ENCODE measurements around the gene SLC16A2.
"Not testable (repeated sequence)": the region's sequence is repeated elsewhere in the genome, so short reads cannot be mapped to it uniquely, and the experiment has no call there.

The SLC16A2 gene

DNA sequence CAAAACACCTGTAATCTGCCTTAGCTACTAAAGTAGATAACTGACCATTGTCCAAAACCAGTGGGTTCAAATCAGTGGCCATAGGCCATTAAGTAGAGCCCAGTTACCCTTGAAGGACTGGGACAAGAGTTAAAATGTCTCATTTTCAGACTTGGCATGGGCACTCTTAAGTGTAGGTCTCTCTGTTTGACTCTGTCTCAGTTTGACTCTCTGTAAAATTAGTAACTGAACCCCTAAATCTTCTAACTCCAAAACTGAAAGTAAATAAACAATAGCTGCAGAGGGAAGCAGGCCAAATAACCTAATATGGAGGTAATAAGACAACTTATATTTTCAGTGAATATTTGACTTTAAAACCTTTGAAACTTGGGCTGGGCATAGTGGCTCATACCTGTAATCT lies 89.1 kb downstream of the SLC16A2 start:
- no peak for DNase-seq

DNA sequence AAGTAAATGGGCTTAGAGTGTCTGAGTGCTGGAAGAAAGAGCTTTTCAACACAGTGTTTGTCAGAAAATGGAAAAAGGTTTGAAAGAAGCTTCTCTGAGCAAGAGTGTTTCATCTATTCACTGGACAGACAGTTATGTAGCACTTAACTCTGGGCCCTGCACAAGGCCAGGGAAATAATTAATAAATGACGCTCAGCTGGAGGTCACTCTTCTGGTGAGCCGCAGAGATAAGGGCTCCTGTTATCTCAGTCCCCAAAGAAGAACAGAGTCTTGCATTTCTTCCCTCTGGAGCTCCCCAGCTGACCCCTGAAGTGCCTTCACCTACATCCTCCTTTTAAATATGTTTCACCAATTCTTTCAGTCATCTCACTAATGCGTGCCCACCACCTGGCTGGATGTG lies 90.4 kb downstream of the SLC16A2 start:
- DNase-seq, result no peak

DNA sequence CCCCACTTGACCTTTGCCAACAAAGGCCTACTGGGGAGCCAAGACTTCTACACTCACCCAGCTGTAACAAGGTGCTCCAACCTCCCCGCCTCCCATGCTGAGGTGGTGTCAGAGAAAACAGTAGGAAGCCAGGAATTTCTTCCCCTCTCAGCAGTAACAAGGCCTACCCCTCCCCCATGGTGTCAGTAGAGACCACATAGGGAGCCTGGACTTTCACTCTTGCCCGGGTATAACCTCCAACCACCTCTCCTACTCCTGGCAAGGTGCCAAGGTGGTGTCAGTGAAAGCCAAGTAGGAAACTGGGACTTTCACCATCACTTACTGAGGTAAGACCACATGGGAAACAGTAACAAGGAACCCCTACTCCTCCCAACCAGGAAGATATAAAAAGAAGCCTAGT lies 93.1 kb downstream of the SLC16A2 start:
- DNase-seq, result no peak

GRCh38 chrX:74515356-74515755 lies 94.1 kb downstream of the SLC16A2 start:
- DNase-seq, result no peak

DNA sequence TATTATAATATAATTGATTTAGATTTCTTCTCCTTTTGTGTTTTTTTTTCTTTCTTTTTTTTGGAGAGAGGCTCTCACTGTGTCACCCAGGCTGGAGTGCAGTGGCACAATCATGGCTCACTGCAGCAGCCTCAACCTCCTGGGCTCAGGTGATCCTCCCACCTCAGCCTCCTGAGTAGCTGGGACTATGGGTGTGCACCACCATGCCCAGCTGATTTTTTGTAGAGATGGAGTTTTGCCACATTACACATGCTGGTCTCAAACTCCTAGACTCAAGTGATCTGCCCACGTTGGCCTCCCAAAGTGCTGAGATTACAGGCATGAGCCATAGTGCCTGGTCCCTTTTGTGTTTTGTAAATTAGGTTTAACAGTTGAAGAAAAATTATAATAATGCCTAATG lies 94.7 kb downstream of the SLC16A2 start:
- not testable (repeated sequence) for DNase-seq

GRCh38 chrX:74519870-74520269 lies 98.6 kb downstream of the SLC16A2 start:
- no peak for DNase-seq

DNA sequence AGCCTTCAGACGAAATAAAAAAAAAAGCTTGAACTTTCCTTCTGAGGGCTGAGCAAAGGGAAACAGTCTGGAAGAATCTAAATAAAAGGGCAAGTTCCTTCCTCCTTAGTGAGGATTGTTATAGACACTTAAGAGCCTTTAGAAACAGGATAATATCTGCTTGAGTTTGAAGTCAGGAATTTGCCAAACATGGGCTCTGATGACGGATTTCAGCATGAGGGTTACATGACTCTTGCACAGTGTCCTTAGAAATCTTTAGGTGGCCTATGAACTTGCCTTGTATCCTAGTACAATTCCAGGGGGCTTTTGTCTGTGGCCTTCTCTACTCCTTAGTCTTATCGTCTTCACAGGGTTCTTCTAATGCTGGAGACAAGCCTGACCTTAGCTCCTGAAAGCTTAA lies 99.0 kb downstream of the SLC16A2 start:
- DNase-seq, result no peak

GRCh38 chrX:74520896-74521295 lies 99.6 kb downstream of the SLC16A2 start:
- no peak for DNase-seq

- DNase-seq, result no peak
Measured at GRCh38 chrX:74521961-74522751, 100.9 kb downstream of the SLC16A2 start.

- DNase-seq, result no peak
Measured at GRCh38 chrX:74523224-74523623, 101.9 kb downstream of the SLC16A2 start.

- DNase-seq, result no peak
Measured at GRCh38 chrX:74523870-74524735, 102.8 kb downstream of the SLC16A2 start.

GRCh38 chrX:74525116-74525515 lies 103.8 kb downstream of the SLC16A2 start:
- DNase-seq, result no peak

DNA sequence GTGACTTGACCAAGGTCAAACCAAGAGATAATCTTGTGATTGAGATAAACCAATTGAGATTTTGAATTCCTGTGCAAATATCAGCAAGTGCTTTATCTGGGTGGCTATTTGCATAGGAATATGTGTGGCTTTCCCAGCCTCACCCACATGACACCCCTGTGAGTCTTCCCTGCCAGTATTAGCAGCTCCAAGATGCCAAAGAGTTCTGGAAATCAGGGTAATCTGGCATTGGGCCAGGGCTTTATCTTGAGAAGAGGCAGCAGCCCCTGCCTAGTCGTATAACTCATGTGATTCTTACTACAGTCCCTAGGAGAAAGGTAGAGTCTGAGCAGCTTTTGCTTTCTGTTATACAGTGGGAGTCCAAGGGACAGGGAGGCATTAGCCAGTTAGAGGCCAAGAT lies 105.5 kb downstream of the SLC16A2 start:
- no peak for DNase-seq

GRCh38 chrX:74527350-74527749 lies 106.1 kb downstream of the SLC16A2 start:
- DNase-seq, result no peak

- no peak for DNase-seq
Measured at GRCh38 chrX:74529311-74529710, 108.0 kb downstream of the SLC16A2 start.

GRCh38 chrX:74531081-74531480 lies 109.8 kb downstream of the SLC16A2 start:
- no peak for DNase-seq

DNA sequence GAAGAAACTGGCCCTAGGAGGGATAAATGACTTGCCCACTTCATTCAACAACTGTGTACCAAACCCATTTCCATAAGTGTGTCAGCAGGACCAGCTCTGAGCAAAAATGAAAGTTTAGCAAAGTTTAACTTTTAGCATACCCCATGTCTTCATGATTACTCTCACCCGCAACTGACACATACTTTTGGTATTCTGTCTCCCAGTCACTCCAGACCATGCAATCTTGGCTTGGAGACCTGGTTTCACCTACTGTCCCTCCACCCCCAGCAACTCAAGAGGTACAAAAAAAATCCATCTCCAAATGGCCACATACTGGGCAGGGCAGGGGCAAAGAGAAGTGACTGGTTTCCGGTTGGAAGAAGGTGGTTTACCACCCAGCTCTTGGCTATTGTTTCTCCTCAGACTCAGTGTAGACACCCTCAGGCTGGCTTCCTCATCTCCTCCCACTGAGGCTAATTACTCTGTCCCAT lies 113.3 kb downstream of the SLC16A2 start:
- no peak for DNase-seq

DNA sequence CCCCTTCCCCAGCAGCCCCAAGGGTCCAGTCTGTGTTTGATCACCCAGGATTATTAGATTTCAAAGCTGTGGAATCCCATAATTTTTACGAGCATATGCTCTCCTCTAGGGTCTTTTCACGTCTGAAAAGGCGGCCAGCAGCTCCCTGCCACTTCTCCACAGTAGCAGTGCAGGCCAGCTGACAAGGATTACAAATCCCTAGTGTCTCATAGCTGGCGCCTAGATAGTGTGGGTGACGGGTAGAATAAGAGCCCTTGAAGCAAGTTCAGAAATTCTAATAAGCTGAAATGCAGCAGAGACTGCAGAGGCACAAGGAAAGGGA lies 113.8 kb downstream of the SLC16A2 start:
- DNase-seq, result no peak

DNA sequence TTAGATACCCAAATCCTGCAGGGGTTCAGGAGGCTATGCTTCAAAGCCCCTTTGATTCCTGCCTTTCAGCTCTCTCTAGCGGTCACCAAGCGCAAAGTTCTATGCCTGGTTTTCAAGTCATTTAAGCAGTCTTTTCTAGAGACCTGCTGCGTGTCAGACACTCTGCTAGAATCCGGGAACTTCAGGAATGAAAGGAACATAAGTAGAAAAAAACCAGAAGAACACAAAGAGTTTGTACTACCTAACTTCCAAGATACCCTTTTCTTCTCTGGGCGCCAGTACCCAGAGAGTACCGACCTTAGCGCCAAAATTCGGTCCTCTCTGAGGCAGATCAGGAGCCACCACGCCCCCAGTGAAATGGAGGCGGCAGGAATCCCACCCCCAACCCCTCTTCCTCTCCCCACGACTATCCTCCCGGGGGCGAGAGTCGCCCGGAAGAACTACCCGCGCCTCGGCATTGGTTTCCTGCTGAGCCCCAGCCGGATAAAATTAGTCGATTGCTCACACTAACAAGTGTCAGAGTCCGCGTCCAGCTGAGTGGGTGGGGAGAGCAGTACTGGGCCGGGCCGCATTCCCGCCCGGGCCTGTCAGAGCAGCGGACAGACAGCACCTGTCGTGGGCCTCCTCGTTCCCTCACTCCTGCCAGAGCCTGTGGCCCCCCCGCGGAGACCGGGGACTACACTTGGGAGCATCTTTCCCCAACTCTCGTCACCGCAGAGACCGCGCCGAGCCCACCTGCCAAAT lies 114.3 kb downstream of the SLC16A2 start:
- peak; percentile 32 for DNase-seq

- DNase-seq, result peak; percentile 27
Measured at GRCh38 chrX:74536152-74536831, 115.0 kb downstream of the SLC16A2 start.

DNA sequence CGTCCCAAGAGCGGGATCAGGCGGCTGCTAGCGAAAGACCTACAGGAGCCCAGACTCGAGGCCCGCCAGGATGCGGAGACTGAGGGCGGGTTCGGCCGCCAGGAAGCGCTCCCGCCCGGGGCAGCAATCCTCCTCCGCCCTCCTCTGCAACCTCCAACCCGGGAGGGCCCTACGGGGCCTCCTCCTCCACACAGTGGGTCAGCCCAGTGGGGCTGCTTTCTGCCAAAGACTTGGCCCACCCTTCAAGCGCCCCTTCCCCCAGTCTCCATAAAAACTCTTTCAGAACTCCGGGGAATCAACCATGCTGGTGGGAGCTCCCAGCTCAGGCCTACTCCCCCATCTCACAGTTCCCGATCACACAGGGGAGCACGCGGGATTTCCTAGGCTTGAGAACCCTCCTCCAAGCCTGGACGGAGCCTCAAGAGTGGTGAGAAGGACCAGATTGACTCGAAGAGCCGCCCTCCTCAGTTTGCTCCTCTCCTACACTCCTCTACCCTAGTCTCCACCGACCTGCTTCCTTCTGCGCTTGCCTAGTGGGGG lies 115.6 kb downstream of the SLC16A2 start:
- no peak for DNase-seq

GRCh38 chrX:74540635-74541249 lies 119.4 kb downstream of the SLC16A2 start:
- DNase-seq, result no peak

Data from activated naive CD4-positive, alpha-beta T cell treated with Interleukin-2 at 50 U/mL for 16 hours (primary cell).